GM18951 (cell line): ENCODE measurements around the gene SAMSN1.

ENCODE experiments used
- POLR2A ChIP-seq: IDR thresholded peaks from 4 replicates; pipeline ENCODE4 v1.6.1; 2011; ENCODE audit warnings: mild to moderate bottlenecking; ENCODE audit not compliant: insufficient read length, insufficient read depth; ENCODE audit errors: extremely low read depth
- in situ Hi-C: fragments of 300-500 bp; cut with MboI; formaldehyde crosslinking; loops from one replicate; pipeline ENCODE4 v1.12.0; 2022; ENCODE audit warnings: low sequenced_read_pairs, mixed read lengths, inconsistent platforms; ENCODE audit not compliant: unreplicated experiment

Gene SAMSN1

DNA sequence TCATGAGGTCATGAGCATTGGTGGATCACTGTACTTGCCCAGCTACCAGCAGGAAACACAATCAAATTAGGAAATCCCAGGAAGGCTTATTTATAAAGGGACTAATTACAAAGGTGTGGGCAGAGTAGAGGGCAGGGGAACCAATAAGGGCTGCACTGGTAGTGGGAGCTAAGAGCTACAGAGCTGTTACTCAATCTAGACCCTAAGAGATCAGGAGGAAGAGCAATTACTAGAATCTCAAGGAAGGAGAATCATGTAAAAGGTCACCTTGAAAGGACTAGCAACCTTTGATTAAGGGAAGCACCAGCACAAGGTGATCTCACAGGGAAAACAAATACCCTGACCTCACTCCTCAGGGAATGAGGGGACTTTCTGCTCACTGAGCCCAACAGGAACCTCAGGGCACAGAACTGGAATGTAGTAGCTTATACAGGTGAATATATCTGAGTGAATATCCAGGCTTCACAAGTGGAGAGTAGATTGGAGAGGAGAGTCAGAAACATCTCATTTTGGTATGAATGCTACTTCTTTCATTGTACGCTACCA lies 66.8 kb downstream of the SAMSN1 start:
- no peak for TF ChIP-seq POLR2A

DNA sequence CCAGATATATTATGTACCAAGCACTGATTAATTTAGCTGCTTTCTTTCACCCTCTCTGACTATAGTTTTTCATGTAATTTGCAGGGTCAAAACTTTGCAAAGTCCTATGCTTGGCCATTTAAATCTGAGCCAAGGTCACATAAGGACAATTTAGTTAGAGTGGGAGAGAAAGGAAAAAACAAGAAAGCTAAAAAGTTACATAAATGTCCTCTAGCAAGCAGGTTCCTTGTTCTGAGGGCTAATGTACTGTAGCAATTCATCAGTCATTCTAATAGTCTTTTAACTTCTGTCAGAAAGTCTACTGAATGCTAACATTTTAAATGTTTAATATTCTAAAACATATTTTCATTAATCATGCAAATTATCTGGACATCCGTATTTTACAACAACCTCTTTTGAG lies 68.3 kb downstream of the SAMSN1 start:
- in situ Hi-C loops: no loop called here
- TF ChIP-seq POLR2A: no peak

More for the DNA sequence above, 66.8 kb downstream of the SAMSN1 start:
- in situ Hi-C loops: no loop called here

DNA sequence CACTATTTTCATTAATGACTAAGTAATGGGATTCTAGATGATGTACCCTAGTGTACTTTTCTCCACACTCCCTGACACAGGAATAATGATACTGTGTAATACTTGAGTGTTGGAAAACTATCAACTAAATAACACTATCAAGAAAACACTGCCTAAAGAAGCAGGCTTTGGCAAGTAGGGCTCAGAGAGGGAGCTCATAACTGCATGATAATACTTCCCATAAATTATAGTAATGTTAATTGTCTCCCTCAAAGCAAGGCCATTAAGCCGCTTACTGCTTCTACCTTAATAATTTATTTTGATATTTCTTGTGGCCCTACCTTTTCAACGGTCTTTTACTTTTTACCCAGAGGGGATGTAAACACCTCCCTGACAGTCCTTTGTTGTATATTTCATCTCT lies 69.0 kb downstream of the SAMSN1 start:
- TF ChIP-seq POLR2A: no peak
- in situ Hi-C loops: no loop called here

DNA sequence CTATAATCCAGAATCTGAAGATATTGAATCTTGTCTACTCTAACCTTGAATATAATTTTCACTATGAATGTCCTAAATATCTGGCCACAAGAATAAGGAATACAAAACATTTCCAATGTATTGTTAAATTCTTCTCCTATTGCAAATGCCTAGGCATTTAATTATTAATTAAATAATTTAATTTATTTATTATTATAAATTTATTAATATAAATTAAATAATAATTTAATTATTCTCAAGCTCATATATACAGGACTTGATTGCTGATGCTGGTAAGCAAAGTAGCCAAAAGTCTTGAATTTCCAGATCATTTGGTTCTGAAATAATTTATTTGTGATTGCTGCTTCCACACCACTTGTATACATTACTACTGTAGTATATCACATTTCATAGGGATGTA lies 71.1 kb downstream of the SAMSN1 start:
- TF ChIP-seq POLR2A: no peak
- in situ Hi-C loops: no loop called here

DNA sequence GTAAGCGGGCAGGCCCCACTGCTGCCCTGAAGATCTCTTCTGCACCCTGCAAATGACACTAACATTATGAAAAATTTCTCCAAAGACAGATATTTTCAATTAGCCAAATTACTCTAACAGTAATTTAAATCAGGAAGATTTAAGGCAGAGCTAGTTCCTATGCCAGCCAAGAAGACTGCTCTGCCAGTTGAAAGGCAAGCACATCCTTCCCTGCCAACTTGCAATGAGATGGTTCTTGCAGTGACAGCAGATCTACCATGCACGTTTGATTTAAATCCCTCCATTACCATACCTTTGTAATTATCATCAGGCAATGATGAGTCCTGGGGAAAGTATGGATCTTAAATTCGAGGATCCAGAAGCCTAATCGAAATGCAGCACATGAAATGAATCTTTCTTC lies 76.5 kb downstream of the SAMSN1 start:
- in situ Hi-C loops: no loop called here
- no peak for TF ChIP-seq POLR2A

DNA sequence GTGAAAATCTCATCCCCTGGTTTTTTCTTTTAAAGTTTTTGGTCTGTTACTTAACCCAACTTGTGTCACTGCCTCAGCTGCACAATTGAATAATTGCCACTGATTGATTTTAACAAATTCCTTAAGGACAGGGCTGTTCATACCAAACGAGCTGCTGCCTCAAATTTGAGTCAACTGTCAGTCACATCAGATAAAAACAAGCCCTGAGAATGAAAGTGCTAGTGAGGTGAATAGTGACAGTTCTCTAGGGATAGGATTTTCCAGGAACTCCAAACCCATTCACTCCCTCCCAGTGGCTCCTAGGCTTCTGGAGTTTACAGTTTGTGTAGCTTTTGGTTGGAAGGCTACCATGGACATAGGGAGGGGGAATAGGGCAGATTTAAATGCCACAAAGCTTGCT lies 79.4 kb downstream of the SAMSN1 start:
- in situ Hi-C loops: no loop called here
- TF ChIP-seq POLR2A: no peak

DNA sequence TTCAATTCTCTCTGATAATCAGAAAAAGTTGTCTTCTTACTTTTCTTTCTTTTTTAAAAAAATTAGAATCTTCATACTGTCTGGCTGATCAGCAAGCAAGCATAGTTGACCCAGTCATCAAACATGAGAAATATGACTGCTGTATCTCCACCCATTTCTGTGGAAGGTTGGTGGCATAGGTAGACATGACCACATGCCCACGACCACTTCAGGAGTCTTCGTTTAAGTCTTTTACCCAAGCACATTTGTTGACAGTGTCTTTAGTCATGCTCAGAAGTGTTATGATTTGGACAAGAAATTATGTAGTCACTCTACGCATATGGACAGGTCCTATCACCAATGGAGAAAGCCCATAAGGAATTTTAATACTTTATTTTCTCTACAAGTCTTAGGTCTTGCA lies 88.4 kb downstream of the SAMSN1 start:
- in situ Hi-C loops: no loop called here
- TF ChIP-seq POLR2A: no peak

DNA sequence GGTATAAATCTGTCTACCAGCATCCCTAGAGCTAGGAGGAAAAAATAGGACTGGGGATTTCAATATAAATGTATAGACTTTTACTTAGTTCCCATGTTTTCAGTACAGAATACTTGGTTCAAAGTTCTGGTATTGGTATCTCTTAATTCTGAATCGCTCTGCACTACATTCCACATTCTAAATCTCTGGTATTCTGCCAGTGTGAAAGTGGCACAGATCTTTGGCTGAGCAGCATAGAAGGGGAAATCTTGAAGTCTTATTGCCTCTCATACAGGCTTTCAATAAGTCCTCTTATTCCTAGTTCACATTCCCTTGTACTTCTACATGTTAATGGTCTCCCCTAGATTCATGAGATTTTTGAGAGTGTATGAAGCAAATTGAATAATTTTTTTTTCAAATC lies 89.2 kb downstream of the SAMSN1 start:
- in situ Hi-C loops: no loop called here
- no peak for TF ChIP-seq POLR2A

DNA sequence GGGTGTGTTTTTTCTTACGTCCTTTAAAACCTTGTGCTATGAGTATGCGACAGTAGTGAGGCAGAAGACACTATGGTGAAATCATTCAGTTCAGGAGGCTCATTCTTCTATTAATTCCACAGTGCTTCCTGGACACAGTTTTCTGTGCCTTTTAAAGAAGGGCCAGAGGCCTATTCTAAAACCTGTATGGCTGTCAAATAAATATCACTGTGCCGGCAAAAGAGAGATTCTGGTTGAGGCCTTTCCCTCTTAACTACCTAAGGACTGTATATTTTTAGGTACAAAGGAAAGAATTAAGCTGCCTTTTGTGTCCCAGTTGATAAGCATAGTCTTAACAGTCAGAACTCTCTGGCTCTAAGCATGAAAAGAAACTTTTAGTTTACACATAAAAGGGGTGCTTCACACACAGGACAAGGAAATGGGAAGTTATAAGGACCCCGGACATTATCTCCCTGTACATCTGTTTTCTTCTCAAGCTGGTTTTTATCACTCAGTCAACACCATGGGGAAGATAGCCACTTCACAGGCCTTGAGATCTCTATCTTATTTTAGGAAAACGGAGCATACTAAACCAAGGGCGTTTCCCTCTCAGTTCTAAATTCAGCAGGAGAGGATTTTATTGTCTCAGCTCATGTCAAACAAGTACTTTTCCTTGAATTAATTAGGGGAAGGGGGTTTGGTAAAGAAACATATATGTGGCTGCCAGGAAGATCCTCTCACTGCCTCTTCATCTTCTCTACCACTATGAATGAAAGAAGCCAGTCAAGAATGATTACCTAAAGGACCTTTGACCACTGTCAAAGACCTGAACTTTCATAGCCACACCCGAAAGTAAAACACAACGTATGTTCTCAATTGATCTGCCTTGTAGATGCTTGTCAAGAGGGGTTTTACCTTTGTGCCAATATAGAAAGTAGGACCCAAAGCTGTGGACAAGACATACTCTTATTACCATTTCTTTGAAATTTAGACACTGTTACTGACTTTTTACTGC lies 91.8 kb downstream of the SAMSN1 start:
- no peak for TF ChIP-seq POLR2A
- in situ Hi-C loops: no loop called here

DNA sequence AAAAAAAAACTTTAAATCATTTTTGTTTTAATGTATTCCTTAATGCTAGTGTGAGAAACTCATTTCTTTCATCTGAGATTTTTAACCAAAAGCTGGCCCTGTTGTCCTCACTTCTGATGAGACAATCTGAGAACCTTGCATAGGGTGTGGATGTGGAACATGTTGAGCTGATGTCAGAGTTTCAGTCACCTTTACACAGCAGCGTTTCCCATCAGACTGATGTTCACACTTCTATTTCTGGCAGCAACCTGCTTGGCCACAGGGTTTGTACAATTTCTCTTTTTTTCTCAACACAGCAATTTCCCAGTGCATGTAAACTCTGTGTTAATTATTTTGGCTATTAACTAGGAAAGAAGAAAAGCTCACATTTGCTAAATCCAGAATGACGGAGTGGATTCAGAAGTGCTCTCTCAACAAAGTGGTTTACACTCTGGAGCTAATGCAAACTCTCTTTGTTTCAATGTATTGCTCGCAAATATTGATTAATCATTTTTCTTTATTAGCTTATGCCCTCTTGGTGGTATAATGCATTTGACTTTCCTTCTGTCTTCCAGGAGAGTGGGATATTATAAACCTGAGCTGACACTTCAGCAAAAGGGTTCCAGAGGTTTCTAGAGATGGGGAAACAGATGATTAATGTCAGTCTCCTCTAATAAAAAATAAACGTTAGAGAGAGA lies 92.6 kb downstream of the SAMSN1 start:
- in situ Hi-C loops: no loop called here
- TF ChIP-seq POLR2A: no peak

DNA sequence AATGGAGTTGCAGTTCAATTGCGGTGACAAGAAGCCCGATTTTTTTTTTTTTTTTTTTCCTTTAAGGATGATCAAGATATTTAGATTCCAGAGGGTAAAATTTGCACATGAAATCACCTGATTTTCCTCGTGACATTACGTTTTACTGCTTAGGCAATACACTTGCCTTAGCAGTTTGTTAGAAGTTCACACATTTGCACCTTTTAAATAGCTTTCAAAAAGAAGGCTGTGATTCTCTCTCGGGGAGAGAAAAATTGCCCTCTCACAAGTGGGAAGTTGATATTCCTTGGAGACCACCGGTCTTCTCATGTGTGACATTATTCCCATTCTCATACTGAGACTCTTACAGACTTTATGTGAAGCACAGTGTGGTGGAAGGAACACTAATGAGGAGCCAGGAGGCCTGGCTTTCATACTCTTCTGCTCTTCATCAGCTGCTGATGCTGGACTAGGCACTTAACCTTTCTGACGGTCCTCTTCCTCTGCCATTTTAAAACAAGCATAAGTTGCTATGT lies 93.3 kb downstream of the SAMSN1 start:
- no peak for TF ChIP-seq POLR2A
- in situ Hi-C loops: no loop called here

DNA sequence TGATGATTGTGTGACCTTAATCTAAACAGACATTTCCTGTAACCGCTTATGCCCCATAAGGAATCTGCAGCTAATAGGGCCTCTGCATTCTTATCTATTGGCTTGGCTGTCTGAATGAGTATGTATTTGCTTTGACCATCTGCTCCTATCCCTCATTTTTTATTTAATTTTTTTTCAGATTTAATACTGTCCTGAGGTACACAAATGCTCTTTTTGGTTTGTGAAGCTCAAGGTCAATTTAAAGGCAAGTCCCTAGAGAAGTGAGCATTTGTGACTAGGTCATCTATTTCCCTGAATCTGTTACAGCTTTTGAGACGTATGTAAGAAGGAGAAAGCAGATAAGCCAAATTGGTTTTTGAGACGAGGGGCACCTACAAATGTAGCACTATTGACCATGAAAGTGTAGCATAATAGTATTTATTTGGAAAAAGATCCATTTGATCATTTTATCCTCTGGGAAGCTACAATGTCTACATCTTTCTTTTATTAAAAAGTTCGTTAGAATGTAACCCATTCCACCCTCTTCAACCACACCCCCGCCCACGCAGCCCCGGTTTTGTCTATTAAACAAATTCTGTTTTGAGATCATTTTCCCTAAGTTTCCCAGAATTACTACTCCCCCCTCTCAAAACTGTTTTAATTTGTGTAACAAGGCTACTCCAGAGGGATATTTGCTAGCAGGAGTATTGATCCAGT lies 93.9 kb downstream of the SAMSN1 start:
- TF ChIP-seq POLR2A: no peak
- in situ Hi-C loops: no loop called here

DNA sequence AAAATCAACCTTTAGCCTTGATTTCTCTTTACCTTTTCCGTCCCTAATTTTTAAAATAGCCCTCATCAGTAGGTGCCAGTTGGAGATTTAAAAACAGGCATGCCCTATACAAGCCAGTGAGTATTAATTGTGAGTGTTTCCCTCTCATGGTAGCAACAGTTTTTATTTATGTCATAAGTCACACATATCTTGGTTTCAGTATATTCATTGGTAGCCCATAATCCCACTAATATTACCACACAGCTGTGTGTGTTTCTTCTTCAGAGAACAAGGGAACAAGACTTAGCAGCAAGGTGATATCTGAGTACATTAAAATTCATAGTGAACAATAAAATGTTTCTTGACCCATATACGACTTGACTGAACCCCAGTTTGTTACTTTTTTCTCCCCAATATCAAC lies 94.6 kb downstream of the SAMSN1 start:
- TF ChIP-seq POLR2A: no peak
- in situ Hi-C loops: no loop called here
